ENCODE data around the gene SH3D19.
"Not testable (repeated sequence)": the region's sequence is repeated elsewhere in the genome, so short reads cannot be mapped to it uniquely, and the experiment has no call there.

SH3D19 gene

DNA sequence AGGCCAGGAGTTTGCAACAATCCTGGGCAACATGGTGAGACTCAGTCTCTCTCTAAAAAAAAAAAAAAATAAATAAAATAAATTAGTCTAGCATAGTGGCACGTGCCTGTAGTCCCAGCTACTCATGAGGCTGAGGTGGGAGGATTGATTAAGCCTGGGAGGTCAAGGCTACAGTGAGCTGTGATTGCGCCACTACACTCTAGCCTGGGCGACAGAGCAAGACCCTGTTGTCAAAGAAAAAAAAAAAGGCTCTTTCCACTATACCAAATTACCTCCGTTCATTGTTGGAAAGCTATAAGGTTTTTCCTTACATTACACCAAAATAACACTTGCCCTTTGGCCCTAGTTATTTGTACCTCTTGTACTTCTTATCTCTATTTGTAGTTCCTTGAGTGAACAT, 58.3 kb downstream of the SH3D19 start:
- no peak for DNase-seq

DNA sequence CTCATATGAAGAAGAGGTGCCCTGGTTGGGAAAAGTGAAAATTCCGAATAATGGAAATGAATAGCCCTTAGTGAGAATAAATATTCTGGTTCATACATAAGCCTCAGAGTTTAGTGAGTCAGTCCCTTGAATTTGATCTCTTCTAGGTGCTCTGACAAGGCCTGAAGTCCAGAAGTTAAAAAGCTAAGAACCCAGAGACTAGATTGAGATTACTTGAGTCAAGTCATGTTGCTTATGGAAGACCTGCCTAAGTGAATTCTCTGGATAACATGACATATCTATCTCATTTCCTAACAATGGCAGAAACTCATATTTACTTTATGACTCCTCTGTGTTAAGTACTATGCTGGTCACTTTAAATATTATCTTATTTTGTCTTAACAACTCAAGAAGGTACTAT, 58.9 kb downstream of the SH3D19 start:
- DNase-seq = no peak

GRCh38 chr4:151263455-151263854, 62.0 kb downstream of the SH3D19 start:
- DNase-seq = no peak

- DNase-seq = no peak
These were observed 64.9 kb downstream of the SH3D19 start for GRCh38 chr4:151260526-151260925.

DNA sequence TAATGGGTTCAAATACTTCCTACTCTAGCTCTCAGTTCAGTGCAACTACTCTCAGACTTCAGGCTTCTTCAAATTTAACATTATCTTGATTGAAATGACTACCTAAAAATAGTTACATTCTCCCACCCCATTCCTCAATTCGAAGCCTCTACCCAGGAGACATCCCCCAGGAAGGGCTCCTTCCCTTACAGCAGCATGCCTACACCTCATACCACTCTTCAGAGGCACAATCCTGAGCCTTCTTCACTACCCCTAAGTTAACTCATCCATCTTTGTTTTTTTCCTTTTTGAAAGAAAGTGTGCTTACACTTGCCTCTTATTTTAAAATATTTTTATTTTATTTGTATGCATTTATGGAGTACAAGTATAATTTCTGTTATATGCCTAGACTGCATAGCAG, 65.7 kb downstream of the SH3D19 start:
- DNase-seq = no peak

DNA sequence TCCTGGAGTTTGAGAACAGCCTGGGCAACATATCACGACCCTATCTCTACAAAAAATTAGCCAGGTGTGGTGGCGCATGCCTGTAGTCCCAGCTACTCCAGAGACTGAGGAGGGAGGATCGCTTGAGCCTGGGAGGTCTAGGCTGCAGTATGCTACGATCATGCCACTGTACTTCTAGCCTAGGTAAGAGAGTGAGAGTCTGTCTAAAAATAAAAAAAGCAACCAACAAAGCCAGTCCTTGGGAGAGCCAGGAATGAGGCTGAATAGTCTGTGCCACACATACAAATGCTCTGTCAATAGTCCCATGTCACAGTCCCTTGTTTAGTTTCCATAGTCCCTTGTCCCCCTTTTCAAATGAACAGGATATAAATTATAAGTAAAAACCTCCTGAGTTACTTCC, 67.7 kb downstream of the SH3D19 start:
- no peak for DNase-seq

- no peak for DNase-seq
These were observed 69.3 kb downstream of the SH3D19 start for GRCh38 chr4:151256134-151256533.

DNA sequence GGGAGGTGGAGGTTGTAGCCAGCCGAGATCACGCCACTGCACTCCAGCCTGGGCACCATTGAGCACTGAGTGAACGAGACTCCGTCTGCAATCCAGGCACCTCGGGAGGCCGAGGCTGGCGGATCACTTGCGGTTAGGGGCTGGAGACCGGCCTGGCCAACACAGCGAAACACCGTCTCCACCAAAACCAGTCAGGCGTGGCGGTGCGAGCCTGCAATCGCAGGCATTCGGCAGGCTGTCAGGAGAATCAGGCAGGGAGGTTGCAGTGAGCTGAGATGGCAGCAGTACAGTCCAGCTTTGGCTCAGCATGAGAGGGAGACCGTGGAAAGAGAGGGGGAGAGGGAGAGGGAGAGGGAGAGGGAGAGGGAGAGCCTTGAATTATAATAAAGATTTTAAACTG, 69.7 kb downstream of the SH3D19 start:
- DNase-seq = not testable (repeated sequence)

DNA sequence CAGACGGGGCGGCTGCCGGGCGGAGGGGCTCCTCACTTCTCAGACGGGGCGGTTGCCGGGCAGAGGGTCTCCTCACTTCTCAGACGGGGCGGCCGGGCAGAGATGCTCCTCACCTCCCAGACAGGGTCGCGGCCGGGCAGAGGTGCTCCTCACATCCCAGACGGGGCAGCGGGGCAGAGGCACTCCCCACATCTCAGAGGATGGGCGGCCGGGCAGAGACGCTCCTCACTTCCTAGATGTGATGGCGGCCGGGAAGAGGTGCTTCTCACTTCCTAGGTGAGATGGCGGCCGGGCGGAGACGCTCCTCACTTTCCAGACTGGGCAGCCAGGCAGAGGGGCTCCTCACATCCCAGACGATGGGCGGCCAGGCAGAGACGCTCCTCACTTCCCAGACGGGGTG, 70.2 kb downstream of the SH3D19 start:
- DNase-seq = not testable (repeated sequence)

GRCh38 chr4:151251603-151252304, 73.7 kb downstream of the SH3D19 start:
- no peak for DNase-seq

DNA sequence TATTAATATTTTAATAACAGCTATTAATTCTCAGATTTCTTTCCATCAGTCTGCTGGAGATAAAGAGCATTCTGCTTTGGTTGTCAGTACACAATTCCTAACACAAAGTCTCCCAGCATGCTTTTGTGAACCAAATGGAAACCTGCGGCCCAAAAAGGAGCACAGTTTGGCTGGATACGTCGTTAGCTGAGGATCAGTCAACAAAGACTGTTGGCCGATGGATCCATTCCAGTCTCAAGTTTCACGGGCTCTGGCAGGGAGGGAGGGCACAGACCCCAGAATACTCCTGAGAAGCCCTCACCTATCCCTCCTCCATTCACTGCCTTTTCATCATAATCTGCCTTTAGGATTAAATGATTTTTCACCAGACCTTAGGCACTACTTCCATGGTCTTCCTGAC, 74.7 kb downstream of the SH3D19 start:
- DNase-seq = no peak

DNA sequence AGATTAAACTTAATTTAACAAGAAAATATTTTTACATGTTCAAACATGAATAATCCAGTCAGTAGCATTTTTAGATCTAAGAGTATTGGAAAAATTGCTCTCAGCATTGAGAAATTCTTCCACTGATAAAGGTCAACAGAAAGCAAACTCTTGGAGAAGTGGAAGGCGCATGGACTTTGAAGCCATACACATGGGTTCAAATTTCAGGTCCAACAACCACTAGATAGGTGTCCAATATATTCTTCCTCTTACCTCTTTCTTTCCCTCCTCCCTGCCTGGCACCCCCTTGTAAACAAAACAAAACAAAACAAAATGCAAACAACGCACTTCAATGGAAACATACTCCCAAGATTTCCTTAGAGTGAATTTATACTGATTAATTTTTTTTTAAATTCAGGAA, 76.9 kb downstream of the SH3D19 start:
- no peak for DNase-seq

DNA sequence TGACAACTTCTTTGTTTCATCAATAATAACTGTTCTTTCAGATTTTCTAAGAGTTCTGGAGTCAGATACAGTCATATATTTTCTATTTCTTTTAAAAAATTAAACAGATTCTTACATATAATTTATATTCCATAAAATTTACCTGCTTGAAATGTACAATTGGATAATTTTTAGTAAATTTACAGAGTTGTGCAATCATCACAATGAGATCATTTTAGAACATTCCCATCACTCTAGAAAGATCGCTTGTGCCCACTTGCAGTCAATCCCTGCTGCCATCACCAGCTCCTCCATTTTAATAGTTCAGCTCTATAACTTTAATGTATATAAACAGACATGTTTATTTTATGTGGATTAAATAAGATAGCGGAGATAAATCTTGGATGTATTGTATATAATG, 78.0 kb downstream of the SH3D19 start:
- DNase-seq = no peak

DNA sequence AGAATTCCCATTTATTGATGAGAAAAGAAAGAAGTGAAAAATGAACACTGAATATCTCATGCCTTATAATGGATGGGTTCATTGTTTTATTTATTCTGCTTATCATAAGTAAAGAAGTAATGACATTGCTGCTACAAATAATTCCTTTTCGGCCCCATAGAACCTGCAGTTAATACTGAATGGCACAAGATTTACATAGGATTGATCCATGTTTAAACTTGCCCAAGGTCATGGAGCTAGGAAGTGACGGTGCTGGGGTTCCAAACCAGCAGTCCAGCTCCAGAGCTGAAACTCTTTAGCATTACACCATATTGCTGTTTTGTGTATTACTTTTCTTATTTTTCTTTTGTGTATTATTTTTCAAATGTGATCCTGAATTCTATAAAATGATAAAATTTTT, 78.7 kb downstream of the SH3D19 start:
- no peak for DNase-seq

GRCh38 chr4:151242305-151242704, 83.1 kb downstream of the SH3D19 start:
- no peak for DNase-seq

- no peak for DNase-seq
These were observed 85.8 kb downstream of the SH3D19 start for GRCh38 chr4:151239608-151240007.

DNA sequence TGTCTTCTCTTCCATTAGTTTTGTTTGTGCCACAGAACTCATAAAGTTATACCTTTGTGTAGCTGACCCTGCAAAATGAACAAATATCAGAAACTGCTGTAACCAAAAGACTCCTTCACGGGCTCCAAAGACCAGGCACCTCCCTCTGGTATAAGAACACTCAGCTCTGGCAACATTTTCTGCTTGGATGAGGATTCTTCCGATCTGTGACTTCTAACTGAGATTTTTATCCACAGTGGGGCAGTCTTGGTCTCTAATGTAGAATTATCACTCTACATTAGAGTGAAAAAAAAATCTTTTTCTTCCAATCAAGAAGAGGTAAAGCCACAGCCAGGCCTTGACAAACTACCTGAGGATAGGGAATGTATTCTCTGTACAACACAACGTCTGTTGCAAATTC, 86.9 kb downstream of the SH3D19 start:
- DNase-seq = no peak

GRCh38 chr4:151236036-151236435, 89.4 kb downstream of the SH3D19 start:
- DNase-seq = no peak

DNA sequence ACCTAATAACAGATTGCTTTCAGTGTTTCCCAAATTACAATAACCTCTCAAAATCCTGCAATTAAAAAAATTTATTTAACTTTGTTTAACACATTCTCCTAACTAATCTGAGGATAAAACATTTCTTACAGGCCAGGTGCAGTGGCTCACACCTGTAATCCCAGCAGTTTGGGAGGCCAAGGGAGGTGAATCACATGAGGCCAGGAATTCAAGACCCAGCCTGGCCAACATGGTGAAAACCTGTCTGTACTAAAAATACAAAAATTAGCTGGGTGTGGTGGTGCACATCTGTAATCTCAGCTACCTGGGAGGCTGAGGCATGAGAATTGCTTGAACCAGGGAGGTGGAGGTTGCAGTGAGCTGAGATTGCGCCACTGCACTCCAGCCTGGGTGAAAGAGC, 90.0 kb downstream of the SH3D19 start:
- not testable (repeated sequence) for DNase-seq

- no peak for DNase-seq
These were observed 91.8 kb downstream of the SH3D19 start for GRCh38 chr4:151233600-151233999.

DNA sequence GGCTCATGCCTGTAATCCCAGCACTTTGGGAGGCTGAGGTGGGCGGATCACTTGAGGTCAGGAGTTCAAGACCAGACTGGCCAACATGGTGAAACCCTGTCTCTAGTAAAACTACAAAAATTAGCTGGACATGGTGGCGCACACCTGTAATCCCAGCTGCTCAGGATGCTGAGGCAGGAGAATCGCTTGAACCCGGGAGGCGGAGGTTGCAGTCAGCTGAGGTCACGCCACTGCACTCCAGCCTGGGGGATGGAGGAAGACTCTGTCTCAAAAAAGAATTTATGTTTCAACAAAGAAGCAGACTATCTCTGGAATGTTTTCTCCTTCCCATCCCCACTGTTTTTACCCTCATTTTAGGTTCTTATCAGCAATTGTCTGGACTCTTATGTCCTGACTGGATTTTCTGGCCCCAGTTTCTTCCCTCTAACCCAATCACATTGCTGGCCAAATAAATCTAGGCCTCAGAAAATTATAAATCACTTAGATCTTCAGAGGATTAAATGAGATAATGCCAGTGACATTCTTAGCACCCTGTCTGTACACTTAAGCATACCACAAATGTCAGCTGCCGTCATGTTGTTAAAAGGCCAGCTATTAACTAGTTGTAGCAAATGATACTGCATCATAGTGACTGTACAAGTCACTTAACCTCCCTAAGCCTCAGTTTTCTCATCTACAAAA, 93.3 kb downstream of the SH3D19 start:
- DNase-seq = no peak

DNA sequence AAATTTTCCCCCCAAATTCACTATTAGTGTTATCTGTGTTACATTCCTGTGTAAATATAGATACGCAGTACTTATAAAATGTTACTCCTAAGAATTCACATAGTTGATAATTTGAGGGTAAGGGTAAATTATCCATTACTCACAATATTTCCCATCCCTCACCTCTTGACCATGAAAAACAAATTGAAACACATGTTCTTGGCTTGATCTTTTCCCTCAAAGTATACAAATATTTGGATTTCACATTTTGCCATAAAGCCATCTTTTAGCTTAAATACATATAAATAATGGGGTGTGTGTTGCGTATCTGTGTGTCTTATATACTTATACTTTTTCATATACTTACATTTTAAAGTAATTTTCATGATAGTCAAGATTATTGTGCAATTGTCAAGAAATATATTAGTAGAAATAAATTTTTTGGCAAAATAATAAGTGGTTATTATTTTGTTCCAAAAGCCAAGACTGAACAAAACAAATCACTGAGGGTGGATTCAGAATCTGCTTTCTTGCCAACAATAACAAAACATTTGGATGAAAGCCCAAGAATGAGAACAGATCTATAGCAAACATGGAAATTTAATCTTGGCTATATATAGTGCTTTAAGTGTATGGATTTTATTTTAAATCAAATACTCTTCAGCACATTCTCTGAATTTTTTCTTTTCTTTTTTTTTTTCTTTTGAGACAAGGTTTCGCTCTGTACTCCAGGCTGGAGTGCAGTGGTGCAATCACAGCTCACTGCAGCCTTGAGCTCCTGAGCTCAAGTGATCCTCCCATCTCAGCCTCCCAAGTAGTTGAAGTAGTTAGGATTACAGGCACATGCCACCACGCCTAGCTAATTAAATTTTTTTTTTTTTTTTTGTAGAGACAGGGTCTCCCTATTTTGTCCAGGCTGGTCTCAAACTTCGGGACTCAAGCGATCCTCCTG, 97.0 kb downstream of the SH3D19 start:
- DNase-seq = no peak

DNA sequence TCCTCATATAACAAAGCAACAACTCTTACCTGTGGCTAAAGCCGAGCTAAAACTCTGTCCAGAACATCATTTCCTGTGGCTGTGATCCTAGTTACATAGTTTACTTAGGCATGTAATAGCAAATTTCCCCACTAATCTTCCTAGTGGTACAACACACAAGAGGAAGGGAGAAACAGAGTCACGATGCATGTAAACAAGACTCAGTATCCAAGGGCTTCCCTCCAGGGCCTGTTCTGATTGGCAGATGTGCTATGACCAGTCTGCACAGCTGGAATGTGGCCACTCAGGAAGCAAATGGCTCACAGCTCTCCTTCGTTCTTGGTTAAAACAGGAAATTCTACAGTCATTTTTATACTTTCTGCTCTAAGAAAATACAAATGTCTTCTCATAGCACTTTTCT, 97.7 kb downstream of the SH3D19 start:
- no peak for DNase-seq

GRCh38 chr4:151227172-151227571, 98.2 kb downstream of the SH3D19 start:
- DNase-seq = no peak

All from suppressor macrophage treated with lipopolysaccharide for 4 hours (primary cell).